ENCODE measurements around the gene HORMAD2. TPM values are rescaled to one million over a fixed set of nuclear protein-coding genes. Genes with fewer than 3 reads are reported as not detected.

Gene HORMAD2
- total RNA-seq, 6 experiments from 2014 or later, result not detected

DNA sequence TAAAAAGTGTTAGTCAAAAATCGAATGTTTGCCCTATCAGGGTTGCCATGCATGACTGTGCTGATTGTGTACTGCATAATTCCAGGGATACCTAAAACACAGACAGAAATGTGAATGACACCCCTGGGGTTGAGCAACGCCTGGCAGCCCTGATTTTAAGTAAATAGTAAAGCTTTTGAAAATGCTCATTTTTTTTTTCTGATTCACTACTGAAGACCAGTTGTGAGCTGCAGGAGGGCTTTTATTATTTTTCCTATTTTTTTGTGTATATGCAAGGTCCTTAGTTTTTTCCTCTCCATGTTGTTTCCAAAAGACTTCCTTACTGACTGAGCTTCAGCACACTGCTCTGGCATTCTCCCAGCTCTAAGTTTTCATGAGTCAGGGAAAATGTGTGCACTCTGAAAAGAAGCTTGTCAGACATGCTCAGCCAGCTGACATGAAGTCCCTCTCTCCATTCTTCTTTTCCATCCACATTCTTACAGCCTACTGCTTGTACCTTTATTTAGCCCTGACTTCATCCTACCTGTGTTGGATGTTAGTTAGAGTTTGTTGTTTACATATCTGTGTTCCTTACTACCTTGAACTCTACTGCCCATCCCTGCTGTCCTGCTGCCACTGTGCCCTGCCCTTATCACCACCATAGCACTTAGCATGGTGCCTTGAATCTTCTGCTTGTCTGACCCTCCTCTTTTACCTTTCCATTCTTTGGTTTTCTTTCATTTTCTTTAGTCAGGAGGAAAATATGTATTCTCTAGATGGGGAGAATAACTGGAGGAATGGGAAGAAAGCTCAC is 79.5 kb downstream of the HORMAD2 start:
- no peak overlapping the region for H3K27ac Mint-ChIP-seq
- H3K4me3 Mint-ChIP-seq, result no peak overlapping the region
- no peaks in the 10 kb centered on the region for H3K4me1 Mint-ChIP-seq (ENCODE audit: low read depth)
- H3K36me3 Mint-ChIP-seq (ENCODE audit: low read depth), result no peaks in the 10 kb centered on the region
- no peaks in the 10 kb centered on the region for H3K9me3 Mint-ChIP-seq
- peak; percentile 22 for DNase-seq
- TF ChIP-seq, protein P1, sequence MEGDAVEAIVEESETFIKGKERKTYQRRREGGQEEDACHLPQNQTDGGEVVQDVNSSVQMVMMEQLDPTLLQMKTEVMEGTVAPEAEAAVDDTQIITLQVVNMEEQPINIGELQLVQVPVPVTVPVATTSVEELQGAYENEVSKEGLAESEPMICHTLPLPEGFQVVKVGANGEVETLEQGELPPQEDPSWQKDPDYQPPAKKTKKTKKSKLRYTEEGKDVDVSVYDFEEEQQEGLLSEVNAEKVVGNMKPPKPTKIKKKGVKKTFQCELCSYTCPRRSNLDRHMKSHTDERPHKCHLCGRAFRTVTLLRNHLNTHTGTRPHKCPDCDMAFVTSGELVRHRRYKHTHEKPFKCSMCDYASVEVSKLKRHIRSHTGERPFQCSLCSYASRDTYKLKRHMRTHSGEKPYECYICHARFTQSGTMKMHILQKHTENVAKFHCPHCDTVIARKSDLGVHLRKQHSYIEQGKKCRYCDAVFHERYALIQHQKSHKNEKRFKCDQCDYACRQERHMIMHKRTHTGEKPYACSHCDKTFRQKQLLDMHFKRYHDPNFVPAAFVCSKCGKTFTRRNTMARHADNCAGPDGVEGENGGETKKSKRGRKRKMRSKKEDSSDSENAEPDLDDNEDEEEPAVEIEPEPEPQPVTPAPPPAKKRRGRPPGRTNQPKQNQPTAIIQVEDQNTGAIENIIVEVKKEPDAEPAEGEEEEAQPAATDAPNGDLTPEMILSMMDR (IDR thresholded peaks at IDR 0.05), result no peak
- H3K27me3 Mint-ChIP-seq (ENCODE audit: insufficient read depth), result peaks cover 22% of the 10 kb centered on the region

DNA sequence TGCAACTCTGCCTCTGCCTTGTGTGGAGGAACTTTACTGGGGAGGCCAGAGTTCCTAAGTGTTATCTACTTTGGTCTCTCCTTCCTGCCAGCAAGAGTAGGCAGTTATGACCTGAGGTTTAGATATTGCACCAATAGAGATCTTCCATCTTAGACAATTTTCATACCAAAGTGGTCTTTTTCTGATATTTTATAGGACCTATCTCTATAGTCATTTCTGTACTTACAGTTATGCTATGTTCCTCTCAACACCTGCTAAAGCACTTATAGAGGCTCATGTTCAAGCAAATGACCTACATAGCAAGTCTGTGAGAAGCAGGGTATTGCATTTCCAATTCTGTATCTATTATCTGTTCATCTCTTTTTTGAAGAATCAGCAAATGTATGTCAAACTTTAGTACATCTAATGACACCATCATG is 80.8 kb downstream of the HORMAD2 start:
- H3K4me1 Mint-ChIP-seq (ENCODE audit: low read depth), result no peaks in the 10 kb centered on the region
- H3K27ac Mint-ChIP-seq, result no peak overlapping the region
- DNase-seq, result no peak
- peaks cover 14% of the 10 kb centered on the region for H3K27me3 Mint-ChIP-seq (ENCODE audit: insufficient read depth)
- no peaks in the 10 kb centered on the region for H3K36me3 Mint-ChIP-seq (ENCODE audit: low read depth)
- H3K4me3 Mint-ChIP-seq, result no peak overlapping the region
- TF ChIP-seq, protein P1 (IDR thresholded peaks at IDR 0.05), result no peak
- no peaks in the 10 kb centered on the region for H3K9me3 Mint-ChIP-seq

DNA sequence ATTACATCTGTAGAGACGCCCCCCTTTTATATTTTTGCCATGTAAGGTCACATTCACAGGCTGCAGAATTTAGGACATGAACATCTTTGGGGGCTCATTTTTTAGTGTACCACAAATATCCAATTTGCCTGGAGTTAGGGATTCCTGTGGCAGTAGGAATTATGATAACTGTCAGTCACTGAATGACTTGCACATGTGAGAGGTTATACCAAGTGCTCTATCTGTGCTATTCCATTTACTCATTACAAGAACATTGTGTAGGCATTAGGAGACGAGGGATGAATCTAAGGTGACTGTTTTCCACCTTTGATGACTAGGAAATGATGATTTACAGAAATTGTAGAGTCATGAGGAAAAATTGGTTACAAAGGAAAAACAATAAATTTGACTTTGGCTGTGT is 87.0 kb downstream of the HORMAD2 start:
- Mint-ChIP-seq H3K27me3 (ENCODE audit: insufficient read depth) (peaks cover 8% of the 10 kb centered on the region), H3K27ac (no peak overlapping the region), H3K36me3 (ENCODE audit: low read depth) (no peaks in the 10 kb centered on the region), H3K4me1 (ENCODE audit: low read depth) (no peaks in the 10 kb centered on the region), H3K4me3 (no peak overlapping the region), H3K9me3 (no peaks in the 10 kb centered on the region)
- DNase-seq, result no peak
- TF ChIP-seq, protein P1 (IDR thresholded peaks at IDR 0.05), result no peak

DNA sequence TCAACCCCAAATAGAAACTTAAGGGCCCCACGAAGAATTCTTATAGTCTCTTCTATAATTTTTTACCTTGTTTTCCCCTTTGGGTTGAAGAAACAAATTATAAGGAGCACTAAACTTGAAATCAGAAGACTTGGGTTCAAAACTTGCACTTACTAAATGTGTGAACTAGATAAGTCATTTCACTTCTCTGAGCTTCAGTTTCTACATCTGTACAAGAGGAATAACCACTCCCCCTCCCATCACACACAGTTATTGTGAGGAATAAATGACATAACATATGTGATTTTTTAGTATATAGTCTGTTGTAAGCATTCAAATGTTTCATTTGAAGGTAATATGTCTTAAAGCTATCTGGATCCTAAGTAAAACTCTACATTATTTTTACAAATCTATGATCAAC is 87.5 kb downstream of the HORMAD2 start:
- Mint-ChIP-seq H3K4me3 (no peak overlapping the region), H3K4me1 (ENCODE audit: low read depth) (no peaks in the 10 kb centered on the region), H3K9me3 (no peaks in the 10 kb centered on the region), H3K27ac (no peak overlapping the region), H3K27me3 (ENCODE audit: insufficient read depth) (peaks cover 12% of the 10 kb centered on the region), H3K36me3 (ENCODE audit: low read depth) (no peaks in the 10 kb centered on the region)
- TF ChIP-seq, protein P1 (IDR thresholded peaks at IDR 0.05), result no peak
- no peak for DNase-seq

DNA sequence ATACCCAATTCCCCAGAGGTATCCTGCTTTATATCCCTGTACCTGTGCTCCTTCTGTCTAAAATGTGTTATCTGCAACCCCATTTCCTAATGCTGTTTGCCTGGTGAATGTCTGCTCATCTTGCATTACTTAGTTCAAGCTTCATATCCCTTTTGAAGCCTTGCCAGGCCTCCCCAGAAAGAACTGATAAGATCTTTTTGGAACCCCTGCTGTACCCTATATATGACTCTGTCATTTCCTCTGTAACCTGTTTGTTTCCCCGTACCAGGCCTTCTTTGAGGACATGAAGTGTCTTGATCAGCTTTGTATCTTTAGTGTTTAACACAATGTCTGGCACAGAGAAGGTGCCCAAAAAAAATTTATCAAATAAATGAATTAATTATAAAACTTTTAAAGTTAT is 88.7 kb downstream of the HORMAD2 start:
- H3K36me3 Mint-ChIP-seq (ENCODE audit: low read depth), result no peaks in the 10 kb centered on the region
- no peak overlapping the region for H3K27ac Mint-ChIP-seq
- no peaks in the 10 kb centered on the region for H3K9me3 Mint-ChIP-seq
- DNase-seq, result no peak
- H3K27me3 Mint-ChIP-seq (ENCODE audit: insufficient read depth), result peaks cover 20% of the 10 kb centered on the region
- TF ChIP-seq, protein P1 (IDR thresholded peaks at IDR 0.05), result no peak
- H3K4me3 Mint-ChIP-seq, result no peak overlapping the region
- no peaks in the 10 kb centered on the region for H3K4me1 Mint-ChIP-seq (ENCODE audit: low read depth)

Data from HFFc6 (cell line).